GM21825 (cell line): Measurements from ENCODE around the gene THEM5.

Experiments
- ATAC-seq: cut with Tn5 transposase; IDR thresholded peaks from one replicate; pipeline ENCODE4 v1.9.1; 2021; ENCODE audit warnings: mild to moderate bottlenecking, moderate library complexity; ENCODE audit not compliant: unreplicated experiment

The THEM5 gene

GRCh38 chr1:151841141-151841540 is 12.4 kb downstream of the THEM5 start:
- no peak for ATAC-seq

DNA sequence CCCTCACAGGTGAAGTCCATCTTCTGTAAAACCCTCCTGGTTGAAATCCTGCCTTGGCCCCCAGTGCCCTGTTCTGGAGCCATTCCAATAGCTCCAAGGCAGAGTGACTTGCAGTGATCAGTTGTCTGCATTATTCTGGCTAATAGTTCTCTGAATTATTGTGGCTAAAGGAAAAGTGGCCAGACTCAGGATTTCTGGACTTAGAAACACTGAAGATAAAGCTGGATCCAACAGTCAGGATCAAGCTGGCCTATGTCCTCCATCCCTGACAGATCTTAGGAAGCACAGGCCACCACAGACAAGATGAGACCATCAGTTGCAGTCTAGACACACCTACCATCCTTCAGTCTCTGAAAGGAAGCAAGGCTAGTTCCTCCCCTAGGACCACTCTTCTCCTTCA is 13.1 kb downstream of the THEM5 start:
- ATAC-seq = no peak

GRCh38 chr1:151839457-151840403 is 13.8 kb downstream of the THEM5 start, which contains the start of gene C2CD4D:
C2CD4D (minus strand) TSS chr1:151839820; CDS start chr1:151838989, 831 bp downstream.
- ATAC-seq = peak; percentile 41

DNA sequence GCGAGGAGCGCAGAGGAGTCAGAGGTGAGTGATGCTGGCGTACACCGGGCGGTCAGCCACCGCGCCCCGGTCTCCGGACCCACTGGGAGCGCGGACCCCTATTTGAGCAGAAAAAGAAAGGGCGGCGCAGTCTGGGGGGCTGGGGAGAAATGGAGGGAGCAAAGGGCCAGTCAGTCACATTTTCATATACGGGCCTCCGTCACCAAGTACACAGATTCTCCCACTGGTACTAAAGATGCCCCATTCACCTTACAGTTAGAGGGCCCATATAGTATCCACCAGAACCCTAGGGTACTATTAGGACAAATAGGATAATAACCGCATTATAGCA is 14.5 kb downstream of the THEM5 start:
- no peak for ATAC-seq

GRCh38 chr1:151838222-151839081 is 15.1 kb downstream of the THEM5 start:
- ATAC-seq = no peak

- no peak for ATAC-seq
Observed at GRCh38 chr1:151837884-151838221, 15.7 kb downstream of the THEM5 start.

DNA sequence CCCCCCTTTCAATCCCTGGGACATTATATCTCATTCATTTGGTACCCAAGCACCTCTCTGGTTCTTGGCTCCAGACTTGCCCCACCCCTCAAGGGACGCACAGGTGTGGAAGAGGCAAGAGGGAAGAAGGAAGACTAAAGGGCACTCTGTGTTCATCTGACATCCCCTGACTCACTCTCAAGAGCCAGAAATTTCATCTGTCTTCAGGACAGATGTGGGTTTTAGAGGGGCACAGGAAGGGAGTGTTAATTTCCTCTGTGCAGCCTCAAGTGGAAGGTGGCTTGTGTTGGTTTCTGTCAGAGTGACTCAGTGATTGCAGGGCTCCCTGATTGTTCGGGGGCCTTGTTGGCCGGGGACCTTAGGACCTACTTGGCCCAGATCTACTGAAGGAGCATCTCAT is 16.3 kb downstream of the THEM5 start:
- no peak for ATAC-seq

GRCh38 chr1:151835596-151835995 is 17.9 kb downstream of the THEM5 start:
- ATAC-seq = no peak

DNA sequence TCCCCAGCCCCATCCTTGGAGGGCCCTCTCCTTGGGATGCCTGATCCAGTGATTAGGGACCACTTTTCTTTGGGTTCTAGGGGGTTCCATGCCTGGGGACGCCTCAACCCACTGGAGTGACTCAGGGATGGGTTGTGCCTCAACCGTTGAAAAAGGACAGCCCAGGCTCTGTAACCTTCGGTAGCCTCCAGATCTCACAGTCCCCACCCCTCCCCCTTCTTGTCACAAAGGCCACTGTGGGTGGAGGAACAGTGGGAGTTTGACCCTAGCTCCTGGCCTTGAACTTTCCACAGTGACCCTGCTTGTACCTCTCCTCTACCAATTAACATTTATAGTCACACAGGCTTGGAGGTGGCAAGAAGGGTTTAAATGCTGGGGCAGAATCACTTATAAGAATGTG is 19.3 kb downstream of the THEM5 start:
- no peak for ATAC-seq

GRCh38 chr1:151833172-151833900 is 20.2 kb downstream of the THEM5 start:
- no peak for ATAC-seq

DNA sequence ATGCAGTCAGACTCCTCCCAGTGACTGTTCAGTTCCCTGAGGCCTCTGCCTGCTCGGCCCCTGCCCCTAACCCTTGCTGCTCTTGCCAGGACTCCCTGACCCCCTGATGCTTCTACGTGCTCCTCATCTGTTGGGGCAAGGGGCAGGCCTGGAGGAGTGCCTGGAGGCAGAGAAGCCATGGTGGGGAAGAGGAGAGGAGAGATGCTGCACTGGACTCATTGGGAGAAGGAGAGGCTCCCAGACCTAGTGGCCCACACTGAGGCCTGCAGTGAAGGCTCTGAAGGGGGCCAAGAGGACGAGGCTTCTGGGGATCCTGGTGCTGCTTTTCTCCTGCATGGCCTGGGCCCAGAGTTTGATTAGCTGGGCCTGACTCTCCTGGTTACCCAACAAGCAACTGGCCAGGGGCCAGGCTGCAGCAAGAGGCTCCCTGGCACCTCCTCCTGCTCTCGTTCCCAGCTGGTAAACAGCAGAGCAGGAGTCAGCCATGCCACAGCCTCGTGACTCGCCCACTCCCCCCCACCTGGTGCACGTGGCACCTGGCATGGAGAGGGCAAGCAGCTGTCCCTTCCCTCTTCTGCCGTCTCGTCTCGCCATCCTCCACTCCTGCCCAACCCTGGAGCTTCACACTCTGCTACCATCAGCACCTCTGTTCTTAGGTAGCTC is 21.1 kb downstream of the THEM5 start:
- no peak for ATAC-seq

- ATAC-seq = no peak
Observed at GRCh38 chr1:151831605-151832004, 21.9 kb downstream of the THEM5 start, which contains the start of gene RORC. RORC (minus strand) TSS chr1:151831802; CDS start chr1:151831764, 38 bp downstream.

DNA sequence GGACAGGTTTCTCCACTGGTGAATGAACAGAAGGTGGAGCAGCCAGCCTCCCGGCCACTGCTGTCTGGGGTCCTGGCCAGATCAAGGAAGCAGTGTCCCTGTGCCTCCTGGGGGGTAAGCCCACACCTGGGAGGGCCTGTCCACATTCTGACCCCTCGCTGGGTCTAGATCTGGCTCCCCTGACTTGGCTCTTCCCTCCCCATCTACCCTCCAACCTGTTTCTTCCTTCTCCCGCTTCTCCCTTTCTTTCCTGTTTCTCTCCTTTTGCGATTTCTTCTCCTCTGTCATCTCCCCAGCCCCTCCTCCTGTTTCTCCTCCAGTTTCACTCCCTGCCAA is 22.3 kb downstream of the THEM5 start:
- ATAC-seq = no peak

DNA sequence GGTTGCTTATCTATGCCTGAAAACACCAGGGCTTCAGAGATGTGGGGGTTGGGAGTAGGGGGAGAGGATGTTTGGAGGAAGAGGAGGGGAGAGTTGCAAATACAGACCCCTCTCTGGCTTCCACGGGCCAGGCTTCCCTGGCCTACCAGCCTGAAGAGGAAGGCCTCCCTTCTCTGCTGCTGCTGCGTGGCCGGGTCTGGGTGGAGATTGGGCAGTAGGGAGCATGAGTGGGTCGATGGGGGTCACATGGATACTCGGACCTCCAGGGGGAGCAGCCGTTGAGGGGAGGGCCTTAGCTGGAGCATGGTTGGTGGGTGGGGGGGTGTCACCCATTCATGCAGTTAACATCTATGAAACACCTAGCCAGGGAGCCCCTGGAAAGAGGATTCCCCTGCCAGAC is 23.5 kb downstream of the THEM5 start:
- ATAC-seq = no peak

DNA sequence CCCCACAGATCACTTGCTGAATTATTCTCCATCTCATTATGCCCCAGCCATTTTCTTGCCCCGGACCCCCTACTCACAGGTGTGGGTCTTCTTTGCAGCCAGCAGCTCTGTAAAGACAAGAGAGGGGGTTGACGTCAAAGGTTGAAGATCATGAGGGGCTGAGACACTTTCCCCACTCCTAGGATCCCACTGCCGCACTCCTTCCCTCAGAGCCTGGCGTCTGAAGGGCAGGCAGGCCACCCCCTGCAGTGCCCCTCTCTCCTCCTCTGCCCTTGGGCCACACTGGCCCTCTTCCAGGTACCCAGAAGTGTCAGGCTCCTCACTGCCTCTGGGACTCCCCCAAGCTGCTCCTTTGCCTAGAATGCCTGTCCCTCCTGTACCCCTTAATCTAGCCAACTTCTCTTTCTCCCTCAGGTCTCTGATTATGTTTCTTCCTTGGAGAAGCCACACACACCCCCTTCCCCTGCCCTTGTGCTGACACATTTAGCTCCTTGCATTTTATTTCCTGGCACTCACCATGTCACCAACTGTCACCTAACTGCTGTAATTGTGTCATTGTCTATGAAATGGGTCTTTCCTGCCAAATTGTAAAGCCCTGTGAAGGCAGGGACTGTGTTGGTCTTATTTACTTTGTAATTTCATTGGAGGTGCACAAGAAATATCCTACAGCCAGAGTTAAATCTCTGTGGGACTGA is 24.0 kb downstream of the THEM5 start:
- ATAC-seq = no peak

- no peak for ATAC-seq
Observed at GRCh38 chr1:151828921-151829320, 24.6 kb downstream of the THEM5 start.

GRCh38 chr1:151827853-151828252 is 25.7 kb downstream of the THEM5 start:
- no peak for ATAC-seq

GRCh38 chr1:151825751-151826660 is 27.5 kb downstream of the THEM5 start:
- no peak for ATAC-seq

- ATAC-seq = no peak
Observed at GRCh38 chr1:151825204-151825603, 28.3 kb downstream of the THEM5 start.
